Stimulated activated memory B cell treated with anti-CD40 and anti-IgM and Interleukin-4, amounts not matched to agents 10 μg/mL and 1 μg/mL and 100 μg/mL, for 72 hours (primary cell): ENCODE data around the gene SRA1.

ENCODE experiments used
- ATAC-seq: fragments of 150-1000 bp; cut with Tn5 transposase; 2 replicates; pipeline ENCODE4 v1.10.0; 2021
- H3K27ac Mint-ChIP-seq: one replicate; pipeline ENCODE4 v1.8.0; 2022; ENCODE audit warnings: mild to moderate bottlenecking, mixed read lengths
- H3K27me3 Mint-ChIP-seq: one replicate; pipeline ENCODE4 v1.8.0; 2022; ENCODE audit warnings: mixed read lengths
- H3K36me3 Mint-ChIP-seq: one replicate; pipeline ENCODE4 v1.8.0; 2022; ENCODE audit warnings: mixed read lengths
- H3K4me1 Mint-ChIP-seq: one replicate; pipeline ENCODE4 v1.8.0; 2022; ENCODE audit warnings: mixed read lengths
- H3K4me3 Mint-ChIP-seq: one replicate; pipeline ENCODE4 v1.8.0; 2022; ENCODE audit warnings: mild to moderate bottlenecking, moderate library complexity, mixed read lengths
- H3K9me3 Mint-ChIP-seq: one replicate; pipeline ENCODE4 v1.8.0; 2022; ENCODE audit warnings: mixed read lengths

The SRA1 gene

GRCh38 chr5:140548791-140549190 lies 8.5 kb downstream of the SRA1 start:
- Mint-ChIP-seq H3K9me3 (no peaks in the 10 kb centered on the region), H3K4me3 (no peak overlapping the region), H3K27ac (peak overlapping the region; percentile 75), H3K27me3 (no peaks in the 10 kb centered on the region), H3K4me1 (peaks cover 46% of the 10 kb centered on the region), H3K36me3 (peaks cover 54% of the 10 kb centered on the region)
- no peak for ATAC-seq

DNA sequence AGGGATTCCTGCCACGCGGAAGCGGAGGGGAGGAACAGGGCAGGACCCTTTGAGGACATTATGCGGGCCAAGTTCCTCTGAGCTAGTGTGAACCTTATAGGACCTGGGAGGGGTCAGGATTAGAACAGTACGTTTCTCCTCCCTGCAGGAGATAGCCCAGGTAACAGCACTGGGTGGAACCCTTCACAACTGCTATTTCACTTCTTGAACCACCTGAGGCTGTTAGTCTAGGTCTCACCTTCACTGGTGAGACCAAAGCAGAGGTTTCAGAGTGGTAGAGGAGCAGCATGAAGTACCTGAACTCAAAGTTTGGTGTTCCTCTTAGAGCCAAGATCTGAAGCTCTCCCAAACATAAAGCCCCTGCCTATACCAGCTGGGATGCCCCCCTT lies 9.0 kb downstream of the SRA1 start:
- Mint-ChIP-seq H3K4me3 (peak overlapping the region; percentile 70), H3K27me3 (no peaks in the 10 kb centered on the region), H3K27ac (peak overlapping the region; percentile 75), H3K36me3 (peaks cover 49% of the 10 kb centered on the region), H3K4me1 (peaks cover 41% of the 10 kb centered on the region), H3K9me3 (no peaks in the 10 kb centered on the region)
- ATAC-seq: no peak

DNA sequence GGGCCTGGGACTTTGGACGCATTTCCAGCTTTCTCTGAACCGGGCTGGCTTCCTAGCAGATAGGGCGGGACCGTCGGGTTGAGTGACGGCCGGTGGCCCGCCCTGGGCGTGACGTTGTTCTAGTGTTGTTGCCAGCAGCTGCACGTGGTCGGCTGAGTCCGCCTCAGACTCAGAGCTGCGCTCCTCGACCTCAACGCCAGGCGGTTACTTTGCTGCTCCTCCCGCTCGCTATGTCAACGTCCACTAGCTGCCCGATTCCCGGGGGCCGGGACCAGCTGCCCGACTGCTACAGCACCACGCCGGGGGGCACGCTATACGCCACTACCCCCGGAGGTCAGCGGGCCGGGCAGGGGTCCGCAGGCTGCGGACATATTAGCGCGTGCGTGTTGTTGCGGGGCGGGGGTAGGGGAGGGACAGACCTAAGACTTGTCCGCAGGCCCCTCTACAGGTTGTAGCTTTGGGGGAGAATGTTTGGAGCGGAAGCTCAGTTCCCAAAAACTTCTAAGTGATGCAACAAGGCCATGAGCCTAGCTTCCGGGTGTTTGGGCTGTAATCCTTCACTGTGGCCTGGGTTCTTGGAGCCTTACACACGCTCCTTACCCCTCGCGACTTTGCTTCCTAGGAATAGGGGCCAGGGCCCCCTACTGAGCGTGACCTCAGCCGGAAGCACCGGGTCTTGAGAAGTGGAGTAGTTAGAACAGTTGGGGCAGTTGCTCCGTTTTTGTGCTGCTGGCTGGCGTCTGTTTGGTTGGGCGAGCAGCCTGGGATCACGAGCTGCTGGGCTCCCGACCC lies 9.6 kb downstream of the SRA1 start, which contains the start of gene EIF4EBP3:
TSS of gene EIF4EBP3 (plus strand) at position 155 of the 792 bp plus-strand sequence. CDS start at position 231, 76 bp downstream.
- peaks cover 43% of the 10 kb centered on the region for H3K36me3 Mint-ChIP-seq
- no peaks in the 10 kb centered on the region for H3K9me3 Mint-ChIP-seq
- peak within 1 kb of the TSS; percentile 75 for H3K27ac Mint-ChIP-seq
- H3K27me3 Mint-ChIP-seq: no peaks in the 10 kb centered on the region
- peak; percentile 98 for ATAC-seq
- peak within 1 kb of the TSS; percentile 70 for H3K4me3 Mint-ChIP-seq
- peaks cover 36% of the 10 kb centered on the region for H3K4me1 Mint-ChIP-seq

GRCh38 chr5:140546851-140547507 lies 10.3 kb downstream of the SRA1 start:
- Mint-ChIP-seq H3K27me3 (no peaks in the 10 kb centered on the region), H3K9me3 (no peaks in the 10 kb centered on the region), H3K36me3 (peaks cover 47% of the 10 kb centered on the region), H3K4me3 (peak overlapping the region; percentile 70), H3K27ac (peak overlapping the region; percentile 75), H3K4me1 (peaks cover 35% of the 10 kb centered on the region)
- no peak for ATAC-seq

- H3K36me3 Mint-ChIP-seq: peaks cover 46% of the 10 kb centered on the region
- H3K27me3 Mint-ChIP-seq: no peaks in the 10 kb centered on the region
- no peak overlapping the region for H3K27ac Mint-ChIP-seq
- no peaks in the 10 kb centered on the region for H3K9me3 Mint-ChIP-seq
- no peak overlapping the region for H3K4me3 Mint-ChIP-seq
- ATAC-seq: no peak
- H3K4me1 Mint-ChIP-seq: peaks cover 35% of the 10 kb centered on the region
Observed at GRCh38 chr5:140545606-140546005, 11.7 kb downstream of the SRA1 start.

DNA sequence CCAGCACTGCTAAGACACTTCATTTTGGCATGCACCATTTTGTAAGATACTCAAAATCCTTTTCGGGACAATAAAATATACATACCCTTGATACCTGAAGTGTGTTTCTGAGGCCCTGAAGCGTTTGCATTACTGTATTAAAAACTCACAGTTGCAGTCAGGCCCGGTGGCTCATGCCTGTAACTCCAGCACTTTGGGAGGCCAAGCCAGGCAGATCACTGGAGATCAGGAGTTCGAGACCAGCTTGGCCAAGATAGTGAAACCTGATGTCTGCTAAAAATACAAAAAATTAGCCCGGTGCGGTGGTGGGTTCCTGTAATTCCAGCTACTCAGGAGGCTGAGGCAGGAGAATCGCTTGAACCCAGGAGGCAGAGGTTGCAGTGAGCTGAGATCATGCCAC lies 12.3 kb downstream of the SRA1 start:
- H3K4me1 Mint-ChIP-seq: peaks cover 33% of the 10 kb centered on the region
- H3K36me3 Mint-ChIP-seq: peaks cover 45% of the 10 kb centered on the region
- no peak overlapping the region for H3K4me3 Mint-ChIP-seq
- H3K27ac Mint-ChIP-seq: no peak overlapping the region
- H3K27me3 Mint-ChIP-seq: no peaks in the 10 kb centered on the region
- ATAC-seq: no peak
- no peaks in the 10 kb centered on the region for H3K9me3 Mint-ChIP-seq

GRCh38 chr5:140542972-140543371 lies 14.3 kb downstream of the SRA1 start:
- Mint-ChIP-seq H3K27me3 (no peaks in the 10 kb centered on the region), H3K9me3 (no peaks in the 10 kb centered on the region), H3K4me3 (no peak overlapping the region), H3K4me1 (peaks cover 13% of the 10 kb centered on the region), H3K36me3 (peaks cover 37% of the 10 kb centered on the region), H3K27ac (no peak overlapping the region)
- ATAC-seq: no peak

DNA sequence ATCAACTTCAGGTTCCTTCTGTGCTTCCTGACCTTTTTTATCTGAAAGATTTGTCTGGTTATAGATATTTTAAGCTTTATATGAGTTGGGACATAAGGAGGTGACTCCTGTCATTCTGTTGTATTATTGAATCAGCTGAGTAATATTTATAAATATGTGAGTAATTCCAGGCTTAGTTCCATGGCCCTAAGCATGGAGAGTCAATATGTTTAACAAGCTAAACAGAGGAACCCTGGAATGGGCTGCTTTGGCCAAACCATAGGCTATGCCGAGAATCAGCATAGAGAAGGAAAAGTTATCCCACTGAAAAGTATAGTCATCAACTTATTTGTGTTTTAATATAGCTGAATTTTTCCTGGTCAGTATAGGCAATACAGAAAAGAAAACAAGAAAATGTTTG lies 17.0 kb downstream of the SRA1 start:
- H3K4me1 Mint-ChIP-seq: peaks cover 2% of the 10 kb centered on the region
- no peaks in the 10 kb centered on the region for H3K9me3 Mint-ChIP-seq
- no peak overlapping the region for H3K4me3 Mint-ChIP-seq
- no peak overlapping the region for H3K27ac Mint-ChIP-seq
- H3K36me3 Mint-ChIP-seq: peaks cover 42% of the 10 kb centered on the region
- no peaks in the 10 kb centered on the region for H3K27me3 Mint-ChIP-seq
- ATAC-seq: no peak

DNA sequence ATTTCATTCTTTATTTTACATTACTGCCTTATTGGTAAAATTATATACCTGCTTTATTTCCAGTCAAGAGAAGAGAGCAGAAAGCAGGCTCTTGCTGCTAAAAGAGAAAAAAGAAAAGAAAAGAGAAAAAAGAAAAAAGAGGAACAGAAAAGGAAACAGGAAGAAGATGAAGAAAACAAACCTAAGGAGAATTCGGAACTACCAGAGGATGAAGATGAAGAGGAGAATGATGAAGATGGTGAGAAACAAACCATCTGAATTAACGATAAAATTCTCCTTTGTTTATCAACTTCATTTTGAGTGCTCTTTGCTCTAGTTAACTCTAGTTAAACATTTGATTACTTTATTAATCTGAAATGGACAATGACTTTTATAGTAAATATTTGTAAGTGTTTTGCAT lies 33.3 kb downstream of the SRA1 start:
- H3K27me3 Mint-ChIP-seq: no peaks in the 10 kb centered on the region
- H3K4me1 Mint-ChIP-seq: peaks cover 13% of the 10 kb centered on the region
- H3K9me3 Mint-ChIP-seq: no peaks in the 10 kb centered on the region
- peak overlapping the region; percentile 86 for H3K27ac Mint-ChIP-seq
- H3K4me3 Mint-ChIP-seq: no peak overlapping the region
- ATAC-seq: no peak
- H3K36me3 Mint-ChIP-seq: peaks cover 59% of the 10 kb centered on the region

DNA sequence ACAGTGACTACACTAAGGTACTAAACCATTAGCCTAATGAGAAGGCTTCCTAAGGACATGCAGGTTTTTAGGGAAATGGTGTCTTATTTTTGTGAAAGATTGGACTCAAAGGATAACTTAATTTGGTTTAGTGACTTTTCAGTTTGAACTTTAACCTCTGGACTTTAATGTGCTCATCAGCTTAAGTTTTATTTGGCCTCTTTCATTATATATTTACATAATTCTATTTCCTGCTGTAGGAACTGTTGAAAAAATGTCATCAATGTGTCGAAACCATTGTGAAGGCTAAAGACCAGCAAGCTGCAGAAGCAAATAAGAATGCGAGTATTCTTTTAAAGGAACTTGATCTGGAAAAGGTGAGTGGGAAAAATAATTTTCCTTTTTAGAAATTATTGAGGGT lies 44.1 kb downstream of the SRA1 start:
- H3K9me3 Mint-ChIP-seq: no peaks in the 10 kb centered on the region
- ATAC-seq: no peak
- H3K27me3 Mint-ChIP-seq: no peaks in the 10 kb centered on the region
- no peak overlapping the region for H3K4me3 Mint-ChIP-seq
- no peak overlapping the region for H3K27ac Mint-ChIP-seq
- H3K4me1 Mint-ChIP-seq: no peaks in the 10 kb centered on the region
- H3K36me3 Mint-ChIP-seq: peaks cover 53% of the 10 kb centered on the region

- Mint-ChIP-seq H3K27ac (no peak overlapping the region), H3K4me1 (no peaks in the 10 kb centered on the region), H3K36me3 (peaks cover 56% of the 10 kb centered on the region), H3K4me3 (no peak overlapping the region), H3K27me3 (no peaks in the 10 kb centered on the region), H3K9me3 (no peaks in the 10 kb centered on the region)
- no peak for ATAC-seq
Observed at GRCh38 chr5:140509898-140510297, 47.4 kb downstream of the SRA1 start.

GRCh38 chr5:140502834-140503233 lies 54.4 kb downstream of the SRA1 start:
- no peaks in the 10 kb centered on the region for H3K9me3 Mint-ChIP-seq
- H3K4me3 Mint-ChIP-seq: no peak overlapping the region
- H3K4me1 Mint-ChIP-seq: peaks cover 6% of the 10 kb centered on the region
- ATAC-seq: no peak
- peaks cover 20% of the 10 kb centered on the region for H3K36me3 Mint-ChIP-seq
- H3K27me3 Mint-ChIP-seq: no peaks in the 10 kb centered on the region
- no peak overlapping the region for H3K27ac Mint-ChIP-seq
